HG02763 (cell line): ENCODE measurements around the gene NDRG2.
"Not testable (repeated sequence)": the region's sequence is repeated elsewhere in the genome, so short reads cannot be mapped to it uniquely, and the experiment has no call there.

Experiments
- ATAC-seq: cut with Tn5 transposase; IDR thresholded peaks from one replicate; pipeline ENCODE4 v1.9.1; 2021; ENCODE audit warnings: mild to moderate bottlenecking, moderate library complexity; ENCODE audit not compliant: unreplicated experiment

NDRG2 gene

DNA sequence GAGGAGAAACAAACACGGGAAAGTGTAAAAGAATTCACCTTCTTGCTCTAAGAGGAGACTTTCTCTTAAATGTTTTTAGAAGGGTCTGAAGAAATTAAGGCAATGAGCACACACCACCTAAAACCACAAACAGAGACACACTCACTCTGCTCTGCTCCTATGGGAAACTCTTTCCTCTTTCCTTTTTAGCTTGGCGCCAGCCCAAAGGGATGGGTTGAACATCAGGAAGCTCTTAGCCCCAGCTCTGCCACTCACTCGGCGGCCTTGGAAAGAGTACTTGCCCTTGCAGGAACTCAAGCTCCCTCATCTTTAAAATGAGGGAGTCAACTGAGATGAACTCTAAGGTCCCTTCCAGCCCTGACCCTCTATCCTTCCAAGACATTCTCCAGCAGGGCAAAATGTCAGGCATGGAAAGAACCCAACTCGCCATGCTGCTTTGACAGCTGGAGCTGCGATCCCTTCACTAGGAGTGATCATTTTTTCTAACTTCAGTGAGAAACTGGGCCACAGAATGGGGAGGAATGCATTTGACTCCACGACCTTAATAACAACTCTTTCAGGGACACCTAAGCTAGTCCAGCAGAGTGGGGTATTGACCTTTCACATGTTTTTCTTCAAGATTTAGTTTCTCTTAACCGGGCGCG is 31.8 kb upstream of the NDRG2 start:
- ATAC-seq, result no peak

DNA sequence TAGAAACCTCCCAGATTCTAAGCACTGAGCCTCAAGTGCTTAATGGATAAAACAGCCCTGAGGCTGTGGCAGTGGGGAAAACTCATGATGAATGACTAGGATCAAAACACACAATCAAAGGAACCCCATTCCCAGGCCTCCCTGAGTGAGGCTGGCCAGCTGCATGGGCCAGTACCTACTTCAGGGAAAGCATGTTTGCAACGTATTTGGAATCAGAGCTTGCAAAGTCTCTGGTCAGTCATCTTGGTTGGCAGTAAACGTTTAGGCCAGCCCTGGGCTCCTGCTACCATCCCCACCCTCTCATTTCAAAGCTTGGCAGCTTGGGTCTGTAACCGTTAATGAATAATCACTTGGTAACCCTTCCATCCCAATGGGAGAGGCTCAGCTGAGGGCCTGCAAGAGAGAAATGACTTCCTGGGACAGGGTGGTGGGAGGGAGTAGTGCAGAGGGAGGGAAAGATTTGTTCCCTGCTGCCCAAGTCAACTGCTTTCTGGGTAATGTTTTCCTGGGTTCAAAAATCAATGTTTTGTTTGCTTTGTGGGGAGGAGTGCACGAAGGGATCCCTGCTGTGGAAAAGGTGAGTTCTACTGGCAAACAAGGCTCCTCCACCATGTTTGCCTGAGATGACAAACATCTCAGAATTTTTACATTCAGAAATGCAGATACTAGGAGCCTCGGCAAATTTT is 30.7 kb upstream of the NDRG2 start:
- ATAC-seq, result no peak

DNA sequence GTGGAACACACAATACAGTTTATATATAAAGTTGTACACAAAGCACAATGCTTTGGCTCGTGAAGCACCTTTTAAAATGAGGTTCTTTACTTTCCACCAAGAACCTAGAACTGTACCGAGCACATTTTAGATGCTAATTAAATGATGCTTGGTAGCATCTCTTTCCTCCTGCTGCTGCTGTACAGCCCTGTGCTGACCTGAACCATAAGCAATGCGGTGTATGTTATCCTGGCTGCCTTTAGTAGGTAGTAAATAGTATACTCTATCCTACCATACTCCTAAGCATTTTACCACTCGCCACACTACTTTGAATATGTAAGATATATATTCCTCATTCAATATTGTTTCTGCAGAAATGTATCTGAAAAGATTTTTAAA is 29.9 kb upstream of the NDRG2 start:
- ATAC-seq, result no peak

DNA sequence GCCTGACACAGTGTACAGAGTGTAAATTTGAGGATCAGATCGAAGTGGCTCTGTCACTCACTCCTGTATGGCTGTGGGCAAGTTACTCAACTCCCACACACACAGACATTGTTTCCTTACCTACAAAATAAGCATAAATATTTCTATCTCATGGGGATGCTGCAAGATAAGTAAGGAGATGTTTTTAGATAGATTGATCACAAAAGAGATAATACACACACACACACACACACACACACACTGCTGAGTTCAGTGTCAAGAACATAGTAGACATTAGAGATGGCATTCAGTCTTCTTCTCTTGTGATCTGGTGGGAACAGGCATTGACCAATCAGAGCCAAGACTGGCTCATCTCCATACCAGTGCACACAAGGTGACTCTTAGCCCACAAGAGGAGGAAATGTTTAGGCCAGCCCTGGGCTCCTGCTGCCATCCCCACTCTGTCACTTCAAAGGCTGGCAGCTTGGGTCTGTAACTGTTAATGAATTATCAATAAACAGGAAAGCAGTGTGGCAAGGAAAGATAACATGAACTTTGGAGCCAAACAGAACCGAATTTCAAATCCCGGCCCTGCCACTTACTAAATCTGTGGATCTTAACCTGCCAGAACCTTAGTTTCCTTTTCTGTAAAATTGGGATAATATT is 29.4 kb upstream of the NDRG2 start:
- no peak for ATAC-seq

DNA sequence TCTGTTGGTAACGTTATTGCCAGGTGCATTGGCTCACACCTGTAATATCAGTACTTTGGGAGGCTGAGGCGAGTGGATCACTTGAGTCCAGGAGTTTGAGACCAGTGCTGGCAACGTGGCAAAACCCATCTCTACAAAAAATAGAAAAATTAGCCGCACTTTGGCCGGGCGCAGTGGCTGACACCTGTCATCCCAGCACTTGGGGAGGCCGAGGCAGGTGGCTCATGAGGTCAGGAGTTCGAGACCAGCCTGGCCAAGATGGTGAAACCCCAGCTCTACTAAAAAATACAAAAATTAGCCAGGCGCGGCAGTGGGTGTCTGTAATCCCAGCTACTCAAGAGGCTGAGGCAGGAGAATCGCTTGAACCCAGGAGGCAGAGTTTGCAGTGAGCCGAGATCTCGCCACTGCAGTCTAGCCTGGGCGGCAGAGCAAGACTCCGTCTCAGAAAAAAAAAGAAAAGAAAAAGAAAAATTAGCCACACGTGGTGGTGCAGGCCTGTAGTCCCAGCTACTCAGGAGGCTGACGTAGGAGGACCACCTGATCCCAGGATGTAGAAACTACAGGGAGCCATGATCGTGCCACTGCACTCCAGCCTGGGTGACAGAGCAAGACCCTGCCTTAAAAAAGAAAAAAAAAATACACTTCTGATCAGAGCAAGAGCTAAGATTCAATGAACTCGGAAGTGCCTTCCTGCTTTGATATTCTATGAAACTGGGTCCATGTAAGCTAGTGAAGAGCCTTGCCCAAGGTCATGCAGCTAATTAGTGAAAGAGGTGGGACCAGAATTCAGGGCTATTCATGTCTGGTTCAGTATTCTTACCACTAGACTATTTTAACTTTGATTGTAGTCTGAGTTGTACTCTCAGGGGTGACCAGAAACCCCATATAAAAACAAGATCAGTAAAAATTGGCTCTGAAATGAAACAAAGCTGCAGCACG is 28.6 kb upstream of the NDRG2 start:
- ATAC-seq, result no peak

DNA sequence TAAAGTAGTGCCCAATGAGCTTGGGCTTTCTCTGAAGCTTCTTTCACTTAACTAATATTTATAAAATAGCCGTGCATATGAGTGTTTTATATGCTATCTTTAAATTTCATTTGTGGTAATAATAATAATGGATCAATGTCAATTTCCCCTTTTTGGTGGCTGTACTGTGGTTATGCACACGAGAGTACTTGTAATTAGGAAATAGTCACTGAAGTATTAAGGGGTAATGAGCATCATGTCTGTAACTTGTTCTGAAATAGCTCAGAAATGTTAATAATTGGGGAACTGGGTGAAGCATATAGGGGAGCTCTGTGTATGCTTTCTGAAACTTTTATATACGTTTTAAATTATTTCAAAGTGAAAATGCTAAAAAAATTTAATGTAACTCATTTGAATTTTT is 25.7 kb upstream of the NDRG2 start:
- ATAC-seq, result no peak

DNA sequence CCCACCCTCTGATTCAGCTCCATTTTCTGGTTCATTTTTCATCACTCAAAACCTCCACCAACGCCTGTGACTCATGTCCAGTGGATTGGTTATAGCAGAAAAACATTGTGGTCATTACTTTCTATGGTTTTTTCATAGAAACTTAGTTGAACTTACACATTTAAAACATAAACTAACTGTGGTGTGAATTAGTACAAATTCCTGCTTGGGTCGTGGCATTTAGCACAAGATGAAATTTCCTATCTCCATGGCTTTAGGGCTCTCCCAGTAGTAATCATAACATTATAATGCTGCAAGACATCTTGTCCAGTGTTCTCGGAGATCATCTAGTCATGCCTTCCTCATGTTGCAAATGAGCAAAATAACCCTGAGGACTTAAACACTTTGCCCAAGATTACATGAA is 24.4 kb upstream of the NDRG2 start:
- ATAC-seq, result no peak

DNA sequence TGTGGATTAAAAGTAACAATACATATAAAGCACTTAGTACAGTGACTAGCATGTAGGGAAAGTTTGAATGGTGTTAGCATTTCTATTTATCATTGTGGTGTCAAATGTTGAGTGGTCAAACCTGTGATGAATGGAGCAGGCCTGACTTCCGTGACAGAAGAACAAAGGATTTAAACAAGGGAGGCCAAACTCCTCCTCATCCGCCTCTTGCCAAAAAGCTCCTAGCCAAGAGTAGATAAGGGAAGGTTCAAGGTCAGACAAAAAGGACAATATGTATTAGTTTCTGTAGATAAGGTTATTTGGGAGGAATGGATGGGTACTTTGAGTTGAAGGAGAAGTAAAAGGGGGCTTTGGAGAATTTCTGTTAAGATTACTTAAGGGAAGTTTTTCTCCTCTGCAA is 23.8 kb upstream of the NDRG2 start:
- ATAC-seq, result no peak

DNA sequence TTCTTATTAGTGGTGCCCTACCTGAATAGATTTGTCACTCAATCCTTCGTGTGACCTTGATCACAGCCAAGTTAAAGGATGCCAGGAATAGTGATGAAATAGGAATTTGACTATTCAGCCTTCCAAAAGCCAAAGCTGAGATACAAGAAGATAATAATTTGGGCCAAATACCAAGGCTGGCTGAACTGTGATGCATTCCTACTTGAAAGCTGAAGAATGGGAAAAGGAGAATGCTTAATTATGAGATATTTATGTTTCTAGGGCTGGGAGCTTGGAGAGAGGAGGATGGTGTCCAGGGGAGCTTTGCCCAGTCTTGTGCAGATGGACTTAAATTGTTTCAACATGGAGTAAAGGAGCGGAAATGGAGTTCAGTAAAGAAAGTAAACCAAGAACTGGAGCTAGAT is 22.5 kb upstream of the NDRG2 start:
- no peak for ATAC-seq

DNA sequence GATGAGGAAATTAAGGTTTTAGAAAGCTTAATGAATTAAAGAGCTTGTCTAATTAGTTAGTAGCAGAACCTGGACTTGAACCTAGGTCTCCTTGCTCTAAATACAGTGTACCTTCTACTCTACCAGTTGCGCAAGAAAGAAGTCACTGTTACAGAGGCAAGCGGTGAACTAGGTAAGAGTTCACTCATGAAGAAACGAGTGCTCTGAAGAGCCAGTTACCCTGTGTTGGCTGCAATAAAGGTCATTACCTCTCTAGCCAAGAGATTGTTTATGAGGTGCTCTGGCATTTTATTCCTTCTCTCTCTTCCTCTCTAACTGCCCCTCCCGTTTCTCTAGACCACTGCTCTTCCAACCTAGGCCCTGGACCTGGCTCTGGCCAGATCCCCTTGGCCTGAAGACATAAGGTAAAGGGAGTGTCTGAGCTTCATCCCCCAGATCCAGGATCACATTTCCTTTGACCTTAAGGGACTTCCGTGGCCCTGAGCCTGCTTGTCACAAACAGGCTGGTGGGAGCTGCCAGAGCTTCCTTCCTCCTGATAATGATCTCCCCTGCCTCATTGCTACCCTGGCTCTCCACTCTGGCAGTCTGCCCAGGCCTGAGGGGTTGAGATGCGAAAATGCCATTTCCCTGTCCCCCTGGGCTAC is 19.2 kb upstream of the NDRG2 start:
- no peak for ATAC-seq

DNA sequence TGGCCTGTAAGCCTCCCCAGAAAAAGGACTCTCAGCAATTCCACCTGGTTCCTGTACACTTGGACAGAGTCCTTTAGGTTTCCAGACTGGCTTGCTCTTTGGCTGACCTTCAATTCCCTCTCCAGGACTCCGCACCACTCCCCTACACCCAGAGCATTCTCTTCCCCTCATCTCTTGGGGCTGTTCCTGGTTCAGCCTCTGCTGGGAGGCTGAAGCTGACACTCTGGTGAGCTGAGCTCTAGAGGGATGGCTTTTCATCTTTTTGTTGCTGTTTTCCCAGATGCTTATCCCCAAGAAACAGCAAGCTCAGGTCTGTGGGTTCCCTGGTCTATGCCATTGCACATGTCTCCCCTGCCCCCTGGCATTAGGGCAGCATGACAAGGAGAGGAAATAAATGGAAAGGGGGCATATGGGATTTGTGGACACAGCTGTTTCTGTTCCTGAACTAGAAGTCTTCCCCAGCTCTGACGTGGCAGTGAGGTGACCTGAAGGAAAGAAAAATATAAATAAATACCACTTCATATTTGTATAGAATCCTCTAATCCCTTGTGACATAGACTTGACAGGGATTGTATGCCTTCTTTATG is 18.6 kb upstream of the NDRG2 start:
- ATAC-seq, result no peak

DNA sequence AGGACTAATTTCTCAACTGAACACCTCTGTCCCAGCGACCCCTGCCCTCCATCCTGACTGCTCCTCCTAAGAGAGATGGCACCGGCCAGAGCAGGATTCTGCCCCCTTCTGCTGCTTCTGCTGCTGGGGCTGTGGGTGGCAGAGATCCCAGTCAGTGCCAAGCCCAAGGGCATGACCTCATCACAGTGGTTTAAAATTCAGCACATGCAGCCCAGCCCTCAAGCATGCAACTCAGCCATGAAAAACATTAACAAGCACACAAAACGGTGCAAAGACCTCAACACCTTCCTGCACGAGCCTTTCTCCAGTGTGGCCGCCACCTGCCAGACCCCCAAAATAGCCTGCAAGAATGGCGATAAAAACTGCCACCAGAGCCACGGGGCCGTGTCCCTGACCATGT is 18.1 kb upstream of the NDRG2 start:
- no peak for ATAC-seq

DNA sequence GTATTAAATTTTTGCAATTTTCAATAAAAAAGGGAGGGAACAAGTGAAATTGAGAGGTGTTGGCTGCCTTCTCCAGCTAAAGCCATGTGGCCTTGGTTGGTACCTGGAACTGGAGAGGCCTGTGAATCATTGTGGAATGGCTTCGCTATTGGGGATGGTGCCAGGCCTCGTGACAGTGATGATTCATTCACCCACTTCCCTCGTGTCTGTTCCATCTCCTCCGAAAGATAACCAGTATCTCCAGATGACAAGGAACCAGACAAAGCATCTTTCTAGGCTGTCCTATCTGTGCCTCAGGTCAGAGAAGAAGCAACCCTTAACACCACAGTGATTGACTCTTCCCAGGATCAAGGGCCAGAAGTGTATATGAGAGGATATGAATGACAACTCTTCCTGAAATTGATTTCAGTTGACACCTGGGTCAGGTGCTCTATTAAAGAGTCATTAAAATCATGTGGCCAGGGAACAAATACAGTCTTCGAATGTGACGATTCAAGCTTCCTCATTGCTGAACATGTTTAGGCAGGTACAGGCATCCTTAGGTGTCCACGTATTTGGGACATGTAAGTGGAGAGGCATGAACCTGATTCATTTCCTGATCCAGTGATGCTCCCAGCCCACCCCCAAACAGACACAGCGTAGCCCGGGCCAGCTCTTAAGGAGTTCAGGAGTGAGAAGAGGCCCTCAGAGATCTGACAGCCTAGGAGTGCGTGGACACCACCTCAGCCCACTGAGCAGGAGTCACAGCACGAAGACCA is 17.0 kb upstream of the NDRG2 start, which contains the start of gene RNASE7:
Gene RNASE7, plus strand, starts transcription at position 687 of the 758 bp plus-strand sequence. CDS start 631 bp downstream, outside the sequence.
- no peak for ATAC-seq

DNA sequence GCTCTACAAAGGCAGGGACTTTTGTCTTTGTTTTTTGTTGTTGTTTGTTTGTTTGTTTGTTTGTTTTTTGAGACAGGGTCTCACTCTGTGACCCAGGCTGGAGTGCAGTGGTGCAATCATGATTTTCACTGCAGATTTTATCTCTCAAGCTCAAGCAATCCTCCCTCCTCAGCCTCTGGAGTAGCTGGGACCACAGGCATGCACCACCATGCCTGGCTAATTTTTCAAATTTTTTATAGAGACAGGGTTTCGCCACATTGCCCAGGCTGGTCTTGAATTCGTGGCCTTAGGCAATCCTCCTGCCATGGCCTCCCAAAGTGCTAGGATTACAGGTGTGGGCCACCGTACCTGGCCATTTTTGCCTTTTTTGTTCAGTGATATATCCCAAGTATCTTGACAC is 16.1 kb upstream of the NDRG2 start:
- not testable (repeated sequence) for ATAC-seq

DNA sequence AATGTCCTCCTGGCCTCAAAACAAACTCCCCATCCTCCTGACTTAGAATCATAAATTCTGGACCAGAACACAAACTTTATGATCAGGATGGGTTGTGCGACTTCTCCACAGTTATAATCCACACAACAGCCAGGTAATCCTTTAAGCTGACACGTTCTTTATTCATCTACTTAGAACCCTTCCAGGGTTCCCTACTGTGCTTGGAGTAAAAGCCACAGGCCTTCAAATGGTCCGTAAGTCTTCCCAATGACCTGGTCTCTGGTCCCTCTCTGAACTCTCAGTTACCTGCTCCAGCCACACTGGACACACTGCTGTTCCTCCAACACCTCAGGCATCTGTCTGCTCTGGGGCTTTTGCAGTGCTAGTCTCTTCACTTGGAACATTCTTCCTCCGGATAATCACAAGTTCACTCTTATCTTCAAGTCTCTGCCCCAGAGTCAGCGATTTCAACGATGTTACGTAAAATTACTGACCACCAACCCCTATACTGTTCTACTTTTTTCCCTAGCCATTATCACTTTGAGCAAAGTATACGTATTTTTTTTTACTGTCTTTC is 15.6 kb upstream of the NDRG2 start:
- ATAC-seq, result no peak

DNA sequence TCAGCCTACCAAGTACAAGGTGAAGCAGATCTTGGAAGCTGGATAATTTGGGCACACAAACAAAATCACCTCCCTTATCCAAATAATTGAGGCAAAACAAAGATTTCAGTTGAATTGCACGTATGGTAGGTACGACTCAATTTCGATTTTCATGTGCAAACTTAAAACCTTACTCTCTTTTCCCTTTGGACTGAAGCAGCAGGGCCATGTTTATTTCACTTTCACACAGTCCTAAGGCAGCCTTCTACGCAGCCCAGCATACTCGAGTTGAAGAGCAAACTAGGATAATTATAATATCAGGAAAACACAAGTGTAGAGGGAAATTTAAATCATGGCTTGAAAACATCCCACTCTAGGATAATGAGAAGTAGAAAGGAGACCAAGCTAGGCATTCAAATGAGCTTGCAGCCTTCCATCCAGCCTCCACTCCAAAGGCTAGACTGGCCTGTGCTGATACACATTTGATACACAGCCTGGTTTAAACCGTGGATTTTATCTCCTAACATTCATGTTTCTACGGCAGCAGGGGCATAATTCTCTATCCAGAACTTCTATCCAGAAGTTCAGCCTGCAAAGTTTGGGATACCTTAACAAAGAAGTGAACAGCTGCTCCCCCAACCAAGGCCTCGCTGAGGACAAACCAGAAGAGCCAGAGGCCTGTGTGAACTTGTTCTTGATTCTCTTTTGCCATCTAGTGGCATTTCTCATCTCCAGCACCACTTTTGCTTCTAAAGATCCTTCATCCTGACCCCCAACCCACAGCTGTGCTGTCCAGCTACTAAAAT is 14.9 kb upstream of the NDRG2 start:
- ATAC-seq, result no peak

DNA sequence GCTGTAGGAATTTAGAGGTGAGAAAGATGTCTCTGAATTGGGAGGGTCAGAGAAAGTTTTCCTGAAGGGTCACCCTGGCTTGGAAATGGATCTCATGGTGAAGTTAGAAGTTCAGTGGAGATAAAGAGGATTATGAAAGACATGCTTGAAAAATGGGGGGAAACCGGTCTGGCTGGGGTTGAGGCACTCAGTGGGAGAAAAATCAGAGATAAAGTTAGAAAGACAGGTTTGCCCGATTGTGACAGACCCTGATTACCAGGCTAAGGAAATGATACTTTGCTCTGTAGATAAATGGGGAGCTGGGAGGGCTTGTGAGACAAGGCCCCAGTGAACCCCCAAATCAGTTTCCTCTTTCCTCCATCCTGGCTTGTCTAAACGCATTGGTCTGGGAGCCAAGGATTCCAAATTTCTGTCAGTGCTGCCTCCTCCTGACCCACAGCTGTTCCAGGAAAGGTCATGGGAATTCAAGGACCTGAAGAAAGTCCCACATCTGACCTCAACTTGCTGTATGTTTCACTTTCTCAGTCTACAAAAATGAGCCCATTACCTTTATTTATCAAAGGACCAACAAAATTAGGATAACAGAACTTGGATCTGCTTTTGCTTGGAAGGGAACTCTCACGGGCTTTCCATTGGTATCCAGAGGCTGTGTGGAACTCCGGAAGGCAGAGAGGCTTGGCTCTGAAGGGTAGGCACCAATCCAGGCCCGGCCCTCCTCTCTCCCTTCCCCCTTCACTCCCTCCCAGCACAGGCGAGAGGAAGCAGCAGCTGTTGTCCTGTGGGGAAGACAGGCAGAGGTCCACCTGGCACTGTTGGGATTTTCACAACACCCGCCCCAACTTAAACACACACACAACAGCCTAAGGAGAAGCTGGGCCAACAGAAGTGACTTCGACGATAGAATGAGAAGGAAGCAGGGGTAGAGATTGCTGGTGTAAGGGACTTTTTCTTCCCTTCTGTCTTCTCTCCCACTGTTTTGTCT is 13.9 kb upstream of the NDRG2 start:
- ATAC-seq, result no peak
